SK-N-SH (cell line): ENCODE measurements around the gene IMPDH1. TPM values are rescaled to one million over a fixed set of nuclear protein-coding genes. Genes with fewer than 3 reads are reported as not detected.
A peak's percentile ranks its signal among the peaks of the same experiment; 100 is the strongest.

Experiments used
- CTCF ChIA-PET: fragments of 300-600, 350-600 bp; formaldehyde crosslinking; extraction: SDS; loops from one replicate; lab custom pipeline; 2021; lab: Yijun Ruan, JAX
- POLR2A ChIA-PET: fragments of 350-600 bp; sonication (Branson Sonifier 250); formaldehyde crosslinking; extraction: SDS; loops from one replicate; lab custom pipeline; 2020; ENCODE audit warnings: antibody characterized with exemption, inconsistent platforms; lab: Yijun Ruan, JAX
- DNase-seq: peaks from one replicate; pipeline ENCODE4 v3.0.0; 2012
- H2AFZ ChIP-seq: fragments of 200-600 bp; sonication (generic); 2 replicates; pipeline ENCODE4 v1.8.1; 2016; ENCODE audit warnings: antibody characterized with exemption, mild to moderate bottlenecking, low read depth
- H3F3A ChIP-seq: fragments of 200-600 bp; sonication (generic); replicated peaks from 2 replicates; pipeline ENCODE3; 2016; ENCODE audit warnings: antibody characterized with exemption, mild to moderate bottlenecking; ENCODE audit not compliant: insufficient read depth
- H3K27ac ChIP-seq, 2 experiments: fragments of 200-500 bp in 1 of 2; fragments of 200-600 bp in 1 of 2; sonication (Bioruptor generic) in 1 of 2; sonication (generic), shearing (Covaris generic) in 1 of 2; 2 replicates each; pipeline versions ENCODE4 v1.5.1 to v1.6.1; 2014 to 2016; ENCODE audit warnings: low read depth in 2 of 2, inconsistent platforms in 1 of 2, low read length in 1 of 2, mild to moderate bottlenecking in 1 of 2, mixed read lengths in 1 of 2
- H3K27me3 ChIP-seq: fragments of 200-600 bp; sonication (generic), shearing (Covaris generic); 2 replicates; pipeline ENCODE4 v1.6.1; 2016; ENCODE audit warnings: mixed run types; ENCODE audit not compliant: insufficient read depth
- H3K36me3 ChIP-seq, 2 experiments: fragments of 200-500 bp in 1 of 2; fragments of 200-600 bp in 1 of 2; sonication (Bioruptor generic) in 1 of 2; sonication (generic) in 1 of 2; replicated peaks in 1 of 2; 2 replicates each; pipeline versions ENCODE3 to v1.5.1; 2014 to 2016; ENCODE audit warnings: low read length in 1 of 2, mild to moderate bottlenecking in 1 of 2; ENCODE audit not compliant: insufficient read depth in 2 of 2, control insufficient read depth in 1 of 2
- H3K4me1 ChIP-seq, 2 experiments: fragments of 200-500 bp in 1 of 2; fragments of 200-600 bp in 1 of 2; sonication (Bioruptor generic) in 1 of 2; sonication (generic), shearing (Covaris generic) in 1 of 2; 2 replicates each; pipeline versions ENCODE4 v1.5.1 to v1.6.1; 2014 to 2016; ENCODE audit warnings: low read depth in 1 of 2, low read length in 1 of 2, mixed run types in 1 of 2; ENCODE audit not compliant: insufficient read depth in 2 of 2, control insufficient read depth in 1 of 2
- H3K4me2 ChIP-seq: fragments of 200-600 bp; sonication (generic), shearing (Covaris generic); 2 replicates; pipeline ENCODE4 v1.6.1; 2017; ENCODE audit warnings: mixed run types
- H3K4me3 ChIP-seq, 2 experiments: fragments of 200-500 bp in 1 of 2; fragments of 200-600 bp in 1 of 2; sonication (Bioruptor generic) in 1 of 2; sonication (generic), shearing (Covaris generic) in 1 of 2; 2 replicates each; pipeline versions ENCODE4 v1.5.1 to v1.8.1; 2014 to 2016; ENCODE audit warnings: low read depth in 2 of 2, inconsistent platforms in 1 of 2, low read length in 1 of 2, mild to moderate bottlenecking in 1 of 2, mixed read lengths in 1 of 2, moderate library complexity in 1 of 2
- H3K79me2 ChIP-seq: fragments of 200-600 bp; sonication (generic); 2 replicates; pipeline ENCODE4 v1.8.1; 2017; ENCODE audit warnings: mild to moderate bottlenecking; ENCODE audit not compliant: insufficient read depth
- H3K9ac ChIP-seq: fragments of 200-600 bp; sonication (generic); 2 replicates; pipeline ENCODE4 v1.6.1; 2017; ENCODE audit warnings: mixed run types
- H3K9me2 ChIP-seq: fragments of 200-600 bp; sonication (generic); 2 replicates; pipeline ENCODE4 v1.6.1; 2017; ENCODE audit warnings: mixed run types
- H3K9me3 ChIP-seq: fragments of 200-600 bp; sonication (generic); 2 replicates; pipeline ENCODE4 v1.6.1; 2017; ENCODE audit warnings: mixed run types, mild to moderate bottlenecking, moderate library complexity
- H4K20me1 ChIP-seq: fragments of 200-600 bp; sonication (generic); 2 replicates; pipeline ENCODE4 v1.6.1; 2017; ENCODE audit warnings: mild to moderate bottlenecking, mixed run types; ENCODE audit not compliant: insufficient read depth
- CHD2 ChIP-seq: fragments of 150-350 bp; IDR thresholded peaks from 2 replicates; pipeline ENCODE4 v1.6.1; 2018; ENCODE audit warnings: low read length; ENCODE audit not compliant: partially characterized antibody
- ELF1 ChIP-seq: IDR thresholded peaks from 2 replicates; pipeline ENCODE4 v1.4.0; 2012
- EZH2phosphoT487 ChIP-seq: fragments of 200-600 bp; sonication (generic); IDR thresholded peaks from 2 replicates; pipeline ENCODE4 v1.6.1; 2017; ENCODE audit warnings: low read depth, mixed run types, mild to moderate bottlenecking, antibody characterized with exemption, moderate library complexity, borderline replicate concordance
- FOSL2 ChIP-seq: IDR thresholded peaks from 2 replicates; pipeline ENCODE4 v1.4.0; 2012; ENCODE audit warnings: low read depth, mild to moderate bottlenecking, moderate library complexity, borderline replicate concordance
- FOXJ3 ChIP-seq: sonication (generic); formaldehyde crosslinking; IDR thresholded peaks from 2 replicates; pipeline ENCODE4 v1.5.1; 2020; ENCODE audit warnings: mild to moderate bottlenecking, missing genetic modification reagents
- FOXM1 ChIP-seq: IDR thresholded peaks from 2 replicates; pipeline ENCODE4 v1.4.0; 2012; ENCODE audit warnings: low read depth, mild to moderate bottlenecking
- GABPA ChIP-seq: IDR thresholded peaks from 2 replicates; pipeline ENCODE4 v1.4.0; 2012; ENCODE audit warnings: low read depth, mild to moderate bottlenecking
- GATA2 ChIP-seq: sonication (generic); formaldehyde crosslinking; IDR thresholded peaks from 2 replicates; pipeline ENCODE4 v1.5.0; 2020; ENCODE audit warnings: mild to moderate bottlenecking, missing genetic modification reagents
- JUND ChIP-seq: IDR thresholded peaks from 2 replicates; pipeline ENCODE4 v1.4.0; 2012
- MAX ChIP-seq: IDR thresholded peaks from 2 replicates; pipeline ENCODE4 v1.4.0; 2012; ENCODE audit warnings: low read depth
- MEF2A ChIP-seq: IDR thresholded peaks from 2 replicates; pipeline ENCODE4 v1.4.0; 2012; ENCODE audit warnings: low read depth, borderline replicate concordance
- MXI1 ChIP-seq: IDR thresholded peaks from 2 replicates; pipeline ENCODE4 v1.6.1; 2012; ENCODE audit warnings: mild to moderate bottlenecking, low read depth, low read length, improper control_type of control experiment
- NFIC ChIP-seq: IDR thresholded peaks from 2 replicates; pipeline ENCODE4 v1.4.0; 2012; ENCODE audit warnings: borderline replicate concordance
- NRF1 ChIP-seq: IDR thresholded peaks from 2 replicates; pipeline ENCODE4 v1.6.1; 2012; ENCODE audit warnings: low read depth, mild to moderate bottlenecking, low read length
- POLR2AphosphoS5 ChIP-seq: IDR thresholded peaks from 2 replicates; pipeline ENCODE4 v1.6.1; 2012; ENCODE audit warnings: low read depth, low read length
- RAD21 ChIP-seq: IDR thresholded peaks from 2 replicates; pipeline ENCODE4 v1.6.1; 2012; ENCODE audit warnings: mild to moderate bottlenecking, low read length
- RCOR1 ChIP-seq: fragments of 150-350 bp; IDR thresholded peaks from 2 replicates; pipeline ENCODE4 v1.6.1; 2017; ENCODE audit warnings: antibody characterized with exemption, low read length
- RXRA ChIP-seq: IDR thresholded peaks from 2 replicates; pipeline ENCODE4 v1.4.0; 2012; ENCODE audit warnings: low read depth, mild to moderate bottlenecking, borderline replicate concordance
- SIN3A ChIP-seq: IDR thresholded peaks from 2 replicates; pipeline ENCODE4 v1.6.1; 2012; ENCODE audit warnings: low read depth, mild to moderate bottlenecking, low read length, moderate library complexity, borderline replicate concordance
- SMC3 ChIP-seq: IDR thresholded peaks from 2 replicates; pipeline ENCODE4 v1.6.1; 2012; ENCODE audit warnings: low read depth, low read length, improper control_type of control experiment
- TCF12 ChIP-seq: IDR thresholded peaks from 2 replicates; pipeline ENCODE4 v1.4.0; 2012
- TEAD4 ChIP-seq: IDR thresholded peaks from 2 replicates; pipeline ENCODE4 v1.4.0; 2012; ENCODE audit warnings: mild to moderate bottlenecking, borderline replicate concordance; ENCODE audit not compliant: insufficient read depth
- USF2 ChIP-seq: fragments of 150-350 bp; IDR thresholded peaks from 2 replicates; pipeline ENCODE4 v1.6.1; 2017; ENCODE audit warnings: antibody characterized with exemption, low read length, low read depth, borderline replicate concordance
- YY1 ChIP-seq: IDR thresholded peaks from 2 replicates; pipeline ENCODE4 v1.4.0; 2012; ENCODE audit warnings: low read depth, mild to moderate bottlenecking
- WGBS: methylation state at CpG from one replicate; pipeline ENCODE4 v1.1.6; 2017; ENCODE audit warnings: low lambda C conversion rate; 5-methylcytosine and 5-hydroxymethylcytosine counted together
- polyA plus RNA-seq, 3 experiments: library from polyadenylated mRNA; depleted of rRNA; stranded (reverse); fragments of >200 nt; gene quantifications; 2 replicates each; pipeline ENCODE4 v1.2.3, GENCODE V29; 2012
- TF ChIP-seq, protein P1 (sequence below): IDR thresholded peaks from 2 replicates; pipeline ENCODE4 v1.4.0; 2012; ENCODE audit warnings: low read depth, borderline replicate concordance
- TF ChIP-seq, protein P2 (sequence below): fragments of 200-600 bp; sonication (generic); IDR thresholded peaks from 2 replicates; pipeline ENCODE4 v1.6.1; 2017; ENCODE audit warnings: antibody characterized with exemption, mild to moderate bottlenecking, moderate library complexity
- TF ChIP-seq, protein P3 (sequence below): IDR thresholded peaks from 2 replicates; pipeline ENCODE4 v1.4.0; 2012; ENCODE audit warnings: low read depth, borderline replicate concordance
- TF ChIP-seq, protein P4 (sequence below): IDR thresholded peaks from 2 replicates; pipeline ENCODE4; 2012

Gene IMPDH1
- polyA plus RNA-seq, 1 of the 3 experiments (the other 2 are of a cell fraction): 80.4 TPM

DNA sequence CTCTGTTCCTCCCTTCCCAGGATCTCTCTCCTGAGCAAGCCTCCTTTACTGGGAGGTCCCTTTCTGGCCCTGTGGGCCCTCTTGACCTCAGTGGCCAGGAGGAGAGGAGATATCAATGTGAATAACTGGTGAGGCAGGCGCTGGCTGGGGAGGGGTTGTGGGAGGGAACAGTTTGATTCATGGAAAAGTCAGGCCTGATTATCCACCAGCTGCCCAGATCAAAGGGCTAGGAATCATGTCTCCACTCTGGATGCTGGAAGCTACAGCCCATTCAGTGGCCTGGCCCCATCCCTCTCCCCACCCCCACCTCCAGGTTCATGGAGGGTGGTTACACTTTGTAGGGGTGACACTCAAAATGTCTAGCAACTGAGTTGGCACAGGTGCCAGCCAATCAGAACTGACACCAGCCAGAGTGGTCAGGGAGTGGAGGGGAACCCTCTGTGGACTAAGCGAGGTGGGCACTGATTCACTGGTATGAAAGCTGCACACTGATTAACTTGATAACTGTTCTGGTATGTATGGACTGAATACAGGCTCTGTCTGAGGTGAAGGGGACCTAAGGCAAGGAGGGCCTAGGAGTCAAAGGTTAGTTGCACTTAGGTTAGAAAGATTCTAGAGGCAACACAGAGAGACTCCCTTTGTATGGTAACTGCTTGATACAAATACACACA, 53.1 kb downstream of the IMPDH1 start:
- Histone ChIP-seq H3K9ac (no peak overlapping the region), H3K4me1 (peaks cover 0 to 57% of the 10 kb centered on the region in 2 experiments; a peak in 2 of 4 replicates)
- POLR2A ChIA-PET: interaction anchor here (0.9 to 3.5 kb wide), 13 partner anchors 8 to 120 kb away, joined by 3 to 37 read pairs (median 6); partner anchors contain the start of genes METTL2B and RBM28
- TF ChIP-seq FOXM1: no peak
- TF ChIP-seq GATA2 (CRISPR knock-in tag): peak; percentile 25; the same call in 1 of the 2 replicates
- no peak for TF ChIP-seq JUND
- no peak for TF ChIP-seq GABPA
- TF ChIP-seq RCOR1: peak; percentile 78
- TF ChIP-seq USF2: no peak
- TF ChIP-seq RAD21: peak; percentile 13; the same call in 1 of the 2 replicates
- peak; percentile 70 for TF ChIP-seq CHD2
- TF ChIP-seq, protein P1, sequence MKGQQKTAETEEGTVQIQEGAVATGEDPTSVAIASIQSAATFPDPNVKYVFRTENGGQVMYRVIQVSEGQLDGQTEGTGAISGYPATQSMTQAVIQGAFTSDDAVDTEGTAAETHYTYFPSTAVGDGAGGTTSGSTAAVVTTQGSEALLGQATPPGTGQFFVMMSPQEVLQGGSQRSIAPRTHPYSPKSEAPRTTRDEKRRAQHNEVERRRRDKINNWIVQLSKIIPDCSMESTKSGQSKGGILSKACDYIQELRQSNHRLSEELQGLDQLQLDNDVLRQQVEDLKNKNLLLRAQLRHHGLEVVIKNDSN: no peak
- TF ChIP-seq, protein P2, sequence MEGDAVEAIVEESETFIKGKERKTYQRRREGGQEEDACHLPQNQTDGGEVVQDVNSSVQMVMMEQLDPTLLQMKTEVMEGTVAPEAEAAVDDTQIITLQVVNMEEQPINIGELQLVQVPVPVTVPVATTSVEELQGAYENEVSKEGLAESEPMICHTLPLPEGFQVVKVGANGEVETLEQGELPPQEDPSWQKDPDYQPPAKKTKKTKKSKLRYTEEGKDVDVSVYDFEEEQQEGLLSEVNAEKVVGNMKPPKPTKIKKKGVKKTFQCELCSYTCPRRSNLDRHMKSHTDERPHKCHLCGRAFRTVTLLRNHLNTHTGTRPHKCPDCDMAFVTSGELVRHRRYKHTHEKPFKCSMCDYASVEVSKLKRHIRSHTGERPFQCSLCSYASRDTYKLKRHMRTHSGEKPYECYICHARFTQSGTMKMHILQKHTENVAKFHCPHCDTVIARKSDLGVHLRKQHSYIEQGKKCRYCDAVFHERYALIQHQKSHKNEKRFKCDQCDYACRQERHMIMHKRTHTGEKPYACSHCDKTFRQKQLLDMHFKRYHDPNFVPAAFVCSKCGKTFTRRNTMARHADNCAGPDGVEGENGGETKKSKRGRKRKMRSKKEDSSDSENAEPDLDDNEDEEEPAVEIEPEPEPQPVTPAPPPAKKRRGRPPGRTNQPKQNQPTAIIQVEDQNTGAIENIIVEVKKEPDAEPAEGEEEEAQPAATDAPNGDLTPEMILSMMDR: no peak
- TF ChIP-seq MAX: no peak
- no peak for TF ChIP-seq RXRA
- no peak; the same call in 1 of the 2 replicates for TF ChIP-seq SMC3
- TF ChIP-seq MEF2A: no peak
- no peak for TF ChIP-seq NFIC
- TF ChIP-seq, protein P3, sequence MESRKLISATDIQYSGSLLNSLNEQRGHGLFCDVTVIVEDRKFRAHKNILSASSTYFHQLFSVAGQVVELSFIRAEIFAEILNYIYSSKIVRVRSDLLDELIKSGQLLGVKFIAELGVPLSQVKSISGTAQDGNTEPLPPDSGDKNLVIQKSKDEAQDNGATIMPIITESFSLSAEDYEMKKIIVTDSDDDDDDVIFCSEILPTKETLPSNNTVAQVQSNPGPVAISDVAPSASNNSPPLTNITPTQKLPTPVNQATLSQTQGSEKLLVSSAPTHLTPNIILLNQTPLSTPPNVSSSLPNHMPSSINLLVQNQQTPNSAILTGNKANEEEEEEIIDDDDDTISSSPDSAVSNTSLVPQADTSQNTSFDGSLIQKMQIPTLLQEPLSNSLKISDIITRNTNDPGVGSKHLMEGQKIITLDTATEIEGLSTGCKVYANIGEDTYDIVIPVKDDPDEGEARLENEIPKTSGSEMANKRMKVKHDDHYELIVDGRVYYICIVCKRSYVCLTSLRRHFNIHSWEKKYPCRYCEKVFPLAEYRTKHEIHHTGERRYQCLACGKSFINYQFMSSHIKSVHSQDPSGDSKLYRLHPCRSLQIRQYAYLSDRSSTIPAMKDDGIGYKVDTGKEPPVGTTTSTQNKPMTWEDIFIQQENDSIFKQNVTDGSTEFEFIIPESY: no peak
- TF ChIP-seq MXI1: peak; percentile 70; the same call in 1 of the 2 replicates
- TF ChIP-seq POLR2AphosphoS5: no peak
- TF ChIP-seq EZH2phosphoT487: no peak
- TF ChIP-seq ELF1: no peak
- peak; percentile 58 for TF ChIP-seq TCF12
- TF ChIP-seq, protein P4, sequence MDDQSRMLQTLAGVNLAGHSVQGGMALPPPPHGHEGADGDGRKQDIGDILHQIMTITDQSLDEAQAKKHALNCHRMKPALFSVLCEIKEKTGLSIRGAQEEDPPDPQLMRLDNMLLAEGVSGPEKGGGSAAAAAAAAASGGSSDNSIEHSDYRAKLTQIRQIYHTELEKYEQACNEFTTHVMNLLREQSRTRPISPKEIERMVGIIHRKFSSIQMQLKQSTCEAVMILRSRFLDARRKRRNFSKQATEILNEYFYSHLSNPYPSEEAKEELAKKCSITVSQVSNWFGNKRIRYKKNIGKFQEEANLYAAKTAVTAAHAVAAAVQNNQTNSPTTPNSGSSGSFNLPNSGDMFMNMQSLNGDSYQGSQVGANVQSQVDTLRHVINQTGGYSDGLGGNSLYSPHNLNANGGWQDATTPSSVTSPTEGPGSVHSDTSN: no peak; the same call in none of the 2 replicates
- TF ChIP-seq FOXJ3 (CRISPR knock-in tag): no peak
- no peak for TF ChIP-seq SIN3A
- no peak for TF ChIP-seq FOSL2
- TF ChIP-seq YY1: no peak
- no peak for TF ChIP-seq TEAD4
- TF ChIP-seq NRF1: no peak

More for the DNA sequence above, 53.1 kb downstream of the IMPDH1 start:
- Histone ChIP-seq H3K4me3 (no peak overlapping the region), H4K20me1 (no peaks in the 10 kb centered on the region), H2AFZ (no peak overlapping the region), H3K9me3 (no peaks in the 10 kb centered on the region), H3K27ac (peak overlapping the region in 1 of 2 experiments; percentile 100; a peak in 2 of 4 replicates), H3F3A (no peaks in the 10 kb centered on the region), H3K4me2 (no peak overlapping the region), H3K79me2 (no peaks in the 10 kb centered on the region), H3K36me3 (no peaks in the 10 kb centered on the region), H3K9me2 (no peaks in the 10 kb centered on the region), H3K27me3 (peaks cover 7% of the 10 kb centered on the region)
- peak; percentile 75 for DNase-seq
- WGBS: 42% methylated on average over 2 of the region's 2 CpGs
- CTCF ChIA-PET: interaction anchor here (1.1 to 20.2 kb wide), 8 partner anchors 9 to 104 kb away, joined by 3 to 493 read pairs (median 6); partner anchors contain the start of gene RBM28
